Liver (tissue), 9 donors: ENCODE results near the gene RNLS. TPM values are rescaled to one million over a fixed set of nuclear protein-coding genes. Genes with fewer than 3 reads are reported as not detected.

Experiments
- DNase-seq: peaks from one replicate; pipeline ENCODE4 v3.0.0-alpha.2; 2017; ENCODE audit warnings: low spot score
- H3K27ac ChIP-seq, 2 donors: one replicate each; pipeline ENCODE4 v1.7.0; 2013; ENCODE audit warnings: inconsistent platforms in 2 of 2, low read length in 2 of 2, control low read depth in 1 of 2, low read depth in 1 of 2, mild to moderate bottlenecking in 1 of 2
- H3K27me3 ChIP-seq, 4 donors: one replicate each; pipeline versions ENCODE4 v1.6.1 to v1.7.0; 2013; ENCODE audit warnings: low read length in 3 of 4, inconsistent platforms in 1 of 4, mild to moderate bottlenecking in 1 of 4, moderate library complexity in 1 of 4; ENCODE audit not compliant: control insufficient read depth in 4 of 4, insufficient read depth in 4 of 4
- H3K36me3 ChIP-seq, 4 donors: one replicate each; pipeline versions ENCODE4 v1.6.1 to v1.7.0; 2013; ENCODE audit warnings: low read length in 3 of 4, mild to moderate bottlenecking in 3 of 4, low read depth in 1 of 4, moderate library complexity in 1 of 4; ENCODE audit not compliant: control insufficient read depth in 4 of 4, insufficient read depth in 3 of 4
- H3K4me1 ChIP-seq, 4 donors: one replicate each; pipeline versions ENCODE4 v1.6.1 to v1.7.0; 2013; ENCODE audit warnings: low read length in 3 of 4, mild to moderate bottlenecking in 3 of 4, moderate library complexity in 1 of 4; ENCODE audit not compliant: control insufficient read depth in 4 of 4, insufficient read depth in 4 of 4
- H3K4me3 ChIP-seq, 3 donors: one replicate each; pipeline versions ENCODE4 v1.6.1 to v1.7.0; 2013; ENCODE audit warnings: low read length in 3 of 3, control low read depth in 1 of 3, low read depth in 1 of 3, mild to moderate bottlenecking in 1 of 3
- H3K9ac ChIP-seq, 2 donors: one replicate each; pipeline ENCODE4 v1.7.0; 2013; ENCODE audit warnings: low read length in 2 of 2, mild to moderate bottlenecking in 2 of 2, moderate library complexity in 2 of 2, control low read depth in 1 of 2, low read depth in 1 of 2
- H3K9me3 ChIP-seq, 4 donors: one replicate each; pipeline versions ENCODE4 v1.6.1 to v1.7.0; 2013; ENCODE audit warnings: low read length in 3 of 4; ENCODE audit not compliant: control insufficient read depth in 4 of 4
- EGR1 ChIP-seq, 2 donors: IDR thresholded peaks; 2 replicates each; pipeline ENCODE4 v1.6.1; 2016 to 2018; ENCODE audit warnings: antibody characterized with exemption in 2 of 2, low read depth in 2 of 2
- FOXA2 ChIP-seq: IDR thresholded peaks from 2 replicates; pipeline ENCODE4 v1.6.1; 2016; ENCODE audit warnings: antibody characterized with exemption
- GABPA ChIP-seq, 2 donors: IDR thresholded peaks in 1 of 2; conservative IDR thresholded peaks in 1 of 2; 2 replicates each; pipeline ENCODE4 v1.6.1; 2016; ENCODE audit warnings: antibody characterized with exemption in 2 of 2, mild to moderate bottlenecking in 1 of 2, moderate library complexity in 1 of 2
- HNF4G ChIP-seq: IDR thresholded peaks from 2 replicates; pipeline ENCODE4 v1.6.1; 2016; ENCODE audit warnings: antibody characterized with exemption
- JUND ChIP-seq, 2 donors: IDR thresholded peaks; 2 replicates each; pipeline ENCODE4 v1.6.1; 2016; ENCODE audit warnings: antibody characterized with exemption in 2 of 2
- NR2F2 ChIP-seq: IDR thresholded peaks from 2 replicates; pipeline ENCODE4 v1.6.1; 2016; ENCODE audit warnings: antibody characterized with exemption
- RAD21 ChIP-seq, 2 donors: IDR thresholded peaks; 2 replicates each; pipeline ENCODE4 v1.6.1; 2016; ENCODE audit warnings: antibody characterized with exemption in 2 of 2, mild to moderate bottlenecking in 2 of 2
- SP1 ChIP-seq: IDR thresholded peaks from 2 replicates; pipeline ENCODE4 v1.6.1; 2018; ENCODE audit warnings: antibody characterized with exemption, mild to moderate bottlenecking
- TAF1 ChIP-seq: conservative IDR thresholded peaks from 2 replicates; pipeline ENCODE4 v1.6.1; 2016; ENCODE audit warnings: antibody characterized with exemption, mild to moderate bottlenecking
- YY1 ChIP-seq: IDR thresholded peaks from 2 replicates; pipeline ENCODE4 v1.6.1; 2016; ENCODE audit warnings: antibody characterized with exemption, mild to moderate bottlenecking
- WGBS: extraction: QIAGEN DNeasy Blood & Tissue Kit; methylation state at CpG from one replicate; pipeline ENCODE4 v1.1.7; 2013; 5-methylcytosine and 5-hydroxymethylcytosine counted together
- polyA plus RNA-seq, 2 donors: library from polyadenylated mRNA; stranded (reverse) in 1 of 2; unstranded in 1 of 2; fragments of 200-250 nt in 1 of 2; fragments of >200 nt in 1 of 2; fragmentation: Nextera tagmentation in 1 of 2; extraction: Ambion mirVana in 1 of 2; gene quantifications; one replicate each; pipeline versions ENCODE4 v1.2.1 to v1.2.3, GENCODE V29; 2013 to 2015
- total RNA-seq, 2 donors: library from RNA; depleted of rRNA; stranded (reverse); fragments of >200 nt; gene quantifications; one replicate each; pipeline ENCODE4 v1.2.3, GENCODE V29; 2014
- TF ChIP-seq, protein P1 (sequence below): fragments of 150-350 bp; IDR thresholded peaks from 2 replicates; pipeline ENCODE4 v1.5.1; 2017; ENCODE audit warnings: improper control_type of control experiment, low read depth, low read length; ENCODE audit not compliant: missing input control
- TF ChIP-seq, protein P2 (sequence below): IDR thresholded peaks from 2 replicates; pipeline ENCODE4 v1.6.1; 2016; ENCODE audit warnings: antibody characterized with exemption
- TF ChIP-seq, protein P3 (sequence below): IDR thresholded peaks from 2 replicates; pipeline ENCODE4 v1.6.1; 2016; ENCODE audit warnings: antibody characterized with exemption
- TF ChIP-seq, protein P4 (sequence below): IDR thresholded peaks from 2 replicates; pipeline ENCODE4 v1.6.1; 2016; ENCODE audit warnings: antibody characterized with exemption
- donor health status: healthy.
- donor health status: healthy.
- donor health status: healthy.
- donor health status: healthy.
- donor health status: healthy.

Gene RNLS
- total and polyA plus RNA-seq, 4 donors = 4.1 to 12.4 (median 7.5) TPM

DNA sequence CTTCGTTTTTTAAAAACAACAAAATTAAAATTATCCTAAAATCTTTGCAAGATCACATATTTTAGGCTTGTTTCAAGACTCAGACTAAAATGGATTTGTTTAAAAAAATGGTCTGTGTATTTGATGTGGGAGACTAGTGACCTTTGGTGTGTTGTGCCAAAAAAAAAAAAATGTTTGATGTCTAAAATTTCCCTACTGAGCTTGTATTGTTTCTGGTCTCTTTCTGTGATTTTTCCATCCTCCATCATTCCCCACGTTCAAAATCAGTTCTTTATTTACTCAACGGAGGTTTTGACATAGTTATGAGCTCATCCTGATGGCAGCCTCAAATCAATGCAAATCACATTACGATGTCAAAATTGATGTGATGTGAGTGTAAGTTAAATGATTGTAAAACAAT is 326.2 kb downstream of the RNLS start:
- 61% methylated on average over 4 of the region's 4 CpGs for WGBS
- Histone ChIP-seq H3K27ac (no peak overlapping the region), H3K36me3 (no peaks in the 10 kb centered on the region), H3K27me3 (no peaks in the 10 kb centered on the region), H3K9ac (no peak overlapping the region), H3K4me3 (no peak overlapping the region), H3K9me3 (no peaks in the 10 kb centered on the region), H3K4me1 (no peaks in the 10 kb centered on the region)
- no peak for DNase-seq
- TF ChIP-seq, protein P1, sequence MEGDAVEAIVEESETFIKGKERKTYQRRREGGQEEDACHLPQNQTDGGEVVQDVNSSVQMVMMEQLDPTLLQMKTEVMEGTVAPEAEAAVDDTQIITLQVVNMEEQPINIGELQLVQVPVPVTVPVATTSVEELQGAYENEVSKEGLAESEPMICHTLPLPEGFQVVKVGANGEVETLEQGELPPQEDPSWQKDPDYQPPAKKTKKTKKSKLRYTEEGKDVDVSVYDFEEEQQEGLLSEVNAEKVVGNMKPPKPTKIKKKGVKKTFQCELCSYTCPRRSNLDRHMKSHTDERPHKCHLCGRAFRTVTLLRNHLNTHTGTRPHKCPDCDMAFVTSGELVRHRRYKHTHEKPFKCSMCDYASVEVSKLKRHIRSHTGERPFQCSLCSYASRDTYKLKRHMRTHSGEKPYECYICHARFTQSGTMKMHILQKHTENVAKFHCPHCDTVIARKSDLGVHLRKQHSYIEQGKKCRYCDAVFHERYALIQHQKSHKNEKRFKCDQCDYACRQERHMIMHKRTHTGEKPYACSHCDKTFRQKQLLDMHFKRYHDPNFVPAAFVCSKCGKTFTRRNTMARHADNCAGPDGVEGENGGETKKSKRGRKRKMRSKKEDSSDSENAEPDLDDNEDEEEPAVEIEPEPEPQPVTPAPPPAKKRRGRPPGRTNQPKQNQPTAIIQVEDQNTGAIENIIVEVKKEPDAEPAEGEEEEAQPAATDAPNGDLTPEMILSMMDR = no peak
- TF ChIP-seq FOXA2 = no peak
- TF ChIP-seq TAF1 = no peak

DNA sequence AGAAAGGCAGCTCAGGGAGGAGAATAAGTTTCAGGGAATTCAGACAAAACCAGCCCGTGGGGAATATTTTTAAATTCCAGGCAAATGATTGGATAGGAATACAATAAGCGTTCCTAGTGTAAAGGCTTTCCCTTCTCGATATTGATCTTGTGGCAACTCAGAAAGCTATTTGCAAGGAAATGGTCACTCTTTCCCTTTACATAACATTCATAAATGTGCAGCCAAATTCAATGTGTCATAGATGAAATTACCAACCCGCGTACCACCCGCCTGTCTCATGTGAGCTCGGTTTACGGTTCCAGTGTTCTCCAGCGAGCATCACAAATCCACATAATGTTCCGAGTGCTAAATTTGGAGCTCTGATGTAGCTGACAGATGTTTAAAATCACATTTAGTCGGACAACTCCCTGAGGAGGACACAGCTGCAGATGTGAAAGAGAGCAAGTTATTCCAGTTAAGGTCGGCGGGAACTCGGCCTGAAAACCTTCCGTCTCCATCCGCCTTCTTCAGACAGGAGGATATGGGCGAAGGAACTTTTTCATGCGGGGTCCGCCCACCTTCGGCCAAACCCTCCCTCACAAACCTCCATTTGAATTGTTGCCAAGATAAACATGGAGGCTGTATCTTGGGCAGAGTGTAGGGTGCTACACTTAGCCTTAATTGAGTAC is 327.0 kb downstream of the RNLS start:
- no peak overlapping the region for H3K27ac ChIP-seq
- H3K4me3 ChIP-seq = no peak overlapping the region
- no peaks in the 10 kb centered on the region for H3K9me3 ChIP-seq
- H3K36me3 ChIP-seq = no peaks in the 10 kb centered on the region
- H3K9ac ChIP-seq = no peak overlapping the region
- no peak for DNase-seq
- peak; percentile 74 for TF ChIP-seq NR2F2
- peak in 1 of 2 donors; percentile 9 for TF ChIP-seq RAD21 (IDR thresholded peaks at IDR 0.05)
- TF ChIP-seq, protein P2, sequence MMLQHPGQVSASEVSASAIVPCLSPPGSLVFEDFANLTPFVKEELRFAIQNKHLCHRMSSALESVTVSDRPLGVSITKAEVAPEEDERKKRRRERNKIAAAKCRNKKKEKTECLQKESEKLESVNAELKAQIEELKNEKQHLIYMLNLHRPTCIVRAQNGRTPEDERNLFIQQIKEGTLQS = no peak
- peak; percentile 10 for TF ChIP-seq SP1
- 92% methylated on average over 20 of the region's 20 CpGs for WGBS
- no peaks in the 10 kb centered on the region for H3K27me3 ChIP-seq
- H3K4me1 ChIP-seq = no peaks in the 10 kb centered on the region

DNA sequence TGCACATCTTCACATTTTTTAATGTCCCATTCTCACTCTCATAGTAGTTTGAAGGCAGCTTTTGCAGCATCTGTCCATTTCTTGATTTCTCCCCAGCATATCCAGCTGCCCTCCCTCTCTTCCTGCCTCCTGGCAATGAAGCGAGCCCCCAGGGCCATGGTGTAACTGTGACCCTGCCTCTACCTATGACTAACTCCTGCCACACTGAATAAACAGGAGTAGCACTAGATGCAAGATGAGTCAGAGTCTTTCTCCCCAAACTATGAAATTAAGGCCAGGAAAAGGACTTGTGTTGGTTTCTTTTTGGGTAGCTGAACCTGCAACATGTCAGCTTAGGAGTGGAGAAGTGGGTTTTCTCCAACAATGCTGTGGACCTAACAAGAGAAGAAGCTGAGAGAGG is 329.0 kb downstream of the RNLS start:
- Histone ChIP-seq H3K36me3 (no peaks in the 10 kb centered on the region), H3K4me1 (no peaks in the 10 kb centered on the region), H3K9me3 (no peaks in the 10 kb centered on the region), H3K27ac (no peak overlapping the region), H3K27me3 (no peaks in the 10 kb centered on the region), H3K4me3 (no peak overlapping the region), H3K9ac (no peak overlapping the region)
- 90% methylated on average over 1 of the region's 1 CpG for WGBS
- DNase-seq = no peak
- TF ChIP-seq YY1 = no peak
- TF ChIP-seq NR2F2 = no peak
- no peak for TF ChIP-seq GABPA (IDR thresholded peaks at IDR 0.05 in 1 of 2, conservative IDR thresholded peaks at IDR 0.05 in 1 of 2)
- no peak for TF ChIP-seq SP1
- no peak for TF ChIP-seq JUND (IDR thresholded peaks at IDR 0.05)
- TF ChIP-seq RAD21 (IDR thresholded peaks at IDR 0.05) = no peak
- TF ChIP-seq, protein P3, sequence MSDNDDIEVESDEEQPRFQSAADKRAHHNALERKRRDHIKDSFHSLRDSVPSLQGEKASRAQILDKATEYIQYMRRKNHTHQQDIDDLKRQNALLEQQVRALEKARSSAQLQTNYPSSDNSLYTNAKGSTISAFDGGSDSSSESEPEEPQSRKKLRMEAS = no peak
- no peak for TF ChIP-seq EGR1 (IDR thresholded peaks at IDR 0.05; ENCODE audit: low read depth in 2 of 2)
- TF ChIP-seq HNF4G = no peak
- no peak for TF ChIP-seq FOXA2
- TF ChIP-seq, protein P2 = no peak
- TF ChIP-seq, protein P4, sequence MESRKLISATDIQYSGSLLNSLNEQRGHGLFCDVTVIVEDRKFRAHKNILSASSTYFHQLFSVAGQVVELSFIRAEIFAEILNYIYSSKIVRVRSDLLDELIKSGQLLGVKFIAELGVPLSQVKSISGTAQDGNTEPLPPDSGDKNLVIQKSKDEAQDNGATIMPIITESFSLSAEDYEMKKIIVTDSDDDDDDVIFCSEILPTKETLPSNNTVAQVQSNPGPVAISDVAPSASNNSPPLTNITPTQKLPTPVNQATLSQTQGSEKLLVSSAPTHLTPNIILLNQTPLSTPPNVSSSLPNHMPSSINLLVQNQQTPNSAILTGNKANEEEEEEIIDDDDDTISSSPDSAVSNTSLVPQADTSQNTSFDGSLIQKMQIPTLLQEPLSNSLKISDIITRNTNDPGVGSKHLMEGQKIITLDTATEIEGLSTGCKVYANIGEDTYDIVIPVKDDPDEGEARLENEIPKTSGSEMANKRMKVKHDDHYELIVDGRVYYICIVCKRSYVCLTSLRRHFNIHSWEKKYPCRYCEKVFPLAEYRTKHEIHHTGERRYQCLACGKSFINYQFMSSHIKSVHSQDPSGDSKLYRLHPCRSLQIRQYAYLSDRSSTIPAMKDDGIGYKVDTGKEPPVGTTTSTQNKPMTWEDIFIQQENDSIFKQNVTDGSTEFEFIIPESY = no peak
- TF ChIP-seq, protein P1 = no peak
